Measurements from ENCODE around the gene NRCAM.
"Not testable (repeated sequence)": the region's sequence is repeated elsewhere in the genome, so short reads cannot be mapped to it uniquely, and the experiment has no call there.

DNA sequence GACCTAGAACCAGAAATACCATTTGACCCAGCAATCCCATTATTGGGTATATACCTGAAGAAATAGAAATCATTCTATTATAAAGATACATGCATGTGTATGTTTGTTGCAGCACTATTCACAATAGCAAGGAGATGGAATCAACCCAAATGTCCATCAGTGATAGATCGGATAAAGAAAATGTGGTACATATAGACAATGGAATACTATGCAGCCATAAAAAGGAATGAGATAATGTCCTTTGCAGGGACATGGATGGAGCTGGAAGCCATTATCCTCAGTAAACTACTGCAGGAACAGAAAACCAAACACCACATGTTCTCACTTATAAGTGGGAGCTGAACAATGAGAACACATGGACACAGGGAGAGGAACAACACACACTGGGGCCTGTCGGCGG lies 196.8 kb downstream of the NRCAM start:
- not testable (repeated sequence) for TF ChIP-seq PATZ1 (CRISPR knock-in tag; IDR thresholded peaks at IDR 0.05; ENCODE audit: borderline replicate concordance); ESRRG (CRISPR knock-in tag; IDR thresholded peaks at IDR 0.05); ARNTL (CRISPR knock-in tag; IDR thresholded peaks at IDR 0.05; ENCODE audit: borderline replicate concordance, low read depth); SNAI2 (CRISPR knock-in tag; IDR thresholded peaks at IDR 0.05); TCF4 (CRISPR knock-in tag; IDR thresholded peaks at IDR 0.05; ENCODE audit: borderline replicate concordance); CSRNP3 (CRISPR knock-in tag; IDR thresholded peaks at IDR 0.05); RARB (CRISPR knock-in tag; IDR thresholded peaks at IDR 0.05); ZNF565 (CRISPR knock-in tag; conservative IDR thresholded peaks at IDR 0.05; ENCODE audit: low read depth); CREB5 (CRISPR knock-in tag; IDR thresholded peaks at IDR 0.05; ENCODE audit: low read depth); ZC3H10 (CRISPR knock-in tag; IDR thresholded peaks at IDR 0.05); GLIS3 (CRISPR knock-in tag; IDR thresholded peaks at IDR 0.05); TOX (CRISPR knock-in tag; IDR thresholded peaks at IDR 0.05; ENCODE audit: borderline replicate concordance)
